Astrocyte of the cerebellum (primary cell): ENCODE measurements around the gene CKS1B.

Experiments
- DNase-seq: peaks from one replicate; pipeline ENCODE4 v3.0.0-alpha.2; 2011; ENCODE audit warnings: low read depth
- H3K4me3 ChIP-seq: 2 replicates; pipeline ENCODE4 v1.5.1; 2011; ENCODE audit warnings: mild to moderate bottlenecking, low read depth, low read length, moderate library complexity
- in situ Hi-C: cut with HindIII; loops from 2 replicates; pipeline ENCODE4 v1.10.0; 2017; ENCODE audit warnings: low sequenced_read_pairs
- TF ChIP-seq, protein P1 (sequence below): IDR thresholded peaks from 2 replicates; pipeline ENCODE4 v1.5.1; 2012; ENCODE audit warnings: low read length, low read depth, moderate library complexity, mild to moderate bottlenecking; ENCODE audit errors: missing control alignments

CKS1B gene

DNA sequence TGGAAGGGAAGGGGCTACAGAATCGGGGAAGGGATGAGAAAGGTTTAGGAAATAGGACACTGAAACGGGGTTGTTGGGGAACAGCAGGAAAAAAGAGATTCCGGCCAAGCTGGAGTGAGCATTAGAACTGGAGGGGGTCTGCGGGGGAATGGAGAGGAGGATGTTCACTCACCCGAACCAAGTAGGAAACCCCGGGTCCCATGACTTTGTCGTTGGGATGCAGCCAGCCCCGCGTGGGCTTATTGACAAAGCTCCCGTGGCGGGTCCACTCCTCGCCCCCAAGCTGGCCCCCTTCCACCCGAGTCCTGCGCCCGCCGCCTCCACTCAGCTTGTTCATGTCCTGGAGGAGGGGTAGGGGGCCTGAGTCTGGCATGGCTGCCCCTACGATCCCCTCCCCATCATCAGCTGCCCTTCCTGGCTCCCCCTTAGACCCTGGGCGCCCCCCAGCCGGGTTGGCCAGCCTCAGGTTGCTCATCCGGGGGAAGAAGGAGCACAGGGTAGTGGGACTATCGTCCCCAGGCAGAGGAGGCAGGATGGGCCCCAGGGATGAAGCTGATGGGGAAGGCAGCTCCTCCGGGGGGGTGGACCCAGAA is 4.5 kb upstream of the CKS1B start:
- no peak for DNase-seq
- H3K4me3 ChIP-seq = peak overlapping the region; percentile 81
- in situ Hi-C loops = no loop called here
- TF ChIP-seq, protein P1, sequence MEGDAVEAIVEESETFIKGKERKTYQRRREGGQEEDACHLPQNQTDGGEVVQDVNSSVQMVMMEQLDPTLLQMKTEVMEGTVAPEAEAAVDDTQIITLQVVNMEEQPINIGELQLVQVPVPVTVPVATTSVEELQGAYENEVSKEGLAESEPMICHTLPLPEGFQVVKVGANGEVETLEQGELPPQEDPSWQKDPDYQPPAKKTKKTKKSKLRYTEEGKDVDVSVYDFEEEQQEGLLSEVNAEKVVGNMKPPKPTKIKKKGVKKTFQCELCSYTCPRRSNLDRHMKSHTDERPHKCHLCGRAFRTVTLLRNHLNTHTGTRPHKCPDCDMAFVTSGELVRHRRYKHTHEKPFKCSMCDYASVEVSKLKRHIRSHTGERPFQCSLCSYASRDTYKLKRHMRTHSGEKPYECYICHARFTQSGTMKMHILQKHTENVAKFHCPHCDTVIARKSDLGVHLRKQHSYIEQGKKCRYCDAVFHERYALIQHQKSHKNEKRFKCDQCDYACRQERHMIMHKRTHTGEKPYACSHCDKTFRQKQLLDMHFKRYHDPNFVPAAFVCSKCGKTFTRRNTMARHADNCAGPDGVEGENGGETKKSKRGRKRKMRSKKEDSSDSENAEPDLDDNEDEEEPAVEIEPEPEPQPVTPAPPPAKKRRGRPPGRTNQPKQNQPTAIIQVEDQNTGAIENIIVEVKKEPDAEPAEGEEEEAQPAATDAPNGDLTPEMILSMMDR = no peak

DNA sequence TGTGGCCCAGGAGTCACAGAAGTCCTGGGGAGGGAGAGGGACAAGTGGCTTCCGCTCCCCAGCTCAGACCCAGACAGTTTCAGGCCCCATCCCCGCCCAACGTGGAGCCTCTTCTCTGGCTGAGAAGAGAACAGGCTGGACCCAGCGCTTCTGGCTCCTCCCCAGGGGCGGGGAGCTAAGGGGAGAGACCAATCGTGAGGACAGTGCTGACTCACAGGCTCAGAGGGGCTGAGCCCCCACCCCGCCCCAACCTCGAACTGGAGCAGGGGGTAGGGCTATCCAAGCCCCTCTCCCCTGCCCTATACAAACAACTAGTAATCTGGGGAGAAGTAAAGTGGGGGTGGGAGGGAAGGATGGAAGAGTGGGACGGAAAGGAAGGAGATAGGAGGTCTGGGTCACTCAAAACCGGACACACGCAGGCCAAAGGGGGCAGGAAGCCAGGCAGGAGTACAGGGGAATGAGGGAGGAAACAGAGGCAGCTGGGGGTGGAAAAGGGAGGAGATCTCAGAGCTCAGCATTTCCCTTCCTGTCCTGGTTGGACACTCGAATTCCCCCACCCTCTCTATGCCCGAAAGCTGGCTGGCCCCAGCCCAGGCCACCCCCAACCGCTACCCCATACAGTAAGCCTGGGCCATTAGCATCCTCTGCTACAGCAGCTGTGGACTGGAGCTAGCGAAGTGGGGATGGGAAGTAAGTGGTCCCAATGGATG is 3.7 kb upstream of the CKS1B start, which contains the start of gene SHC1:
TSS of gene SHC1 (minus strand) at position 117 of the 710 bp plus-strand sequence. CDS start 221 bp downstream, outside the sequence.
- peak; percentile 83 for DNase-seq

DNA sequence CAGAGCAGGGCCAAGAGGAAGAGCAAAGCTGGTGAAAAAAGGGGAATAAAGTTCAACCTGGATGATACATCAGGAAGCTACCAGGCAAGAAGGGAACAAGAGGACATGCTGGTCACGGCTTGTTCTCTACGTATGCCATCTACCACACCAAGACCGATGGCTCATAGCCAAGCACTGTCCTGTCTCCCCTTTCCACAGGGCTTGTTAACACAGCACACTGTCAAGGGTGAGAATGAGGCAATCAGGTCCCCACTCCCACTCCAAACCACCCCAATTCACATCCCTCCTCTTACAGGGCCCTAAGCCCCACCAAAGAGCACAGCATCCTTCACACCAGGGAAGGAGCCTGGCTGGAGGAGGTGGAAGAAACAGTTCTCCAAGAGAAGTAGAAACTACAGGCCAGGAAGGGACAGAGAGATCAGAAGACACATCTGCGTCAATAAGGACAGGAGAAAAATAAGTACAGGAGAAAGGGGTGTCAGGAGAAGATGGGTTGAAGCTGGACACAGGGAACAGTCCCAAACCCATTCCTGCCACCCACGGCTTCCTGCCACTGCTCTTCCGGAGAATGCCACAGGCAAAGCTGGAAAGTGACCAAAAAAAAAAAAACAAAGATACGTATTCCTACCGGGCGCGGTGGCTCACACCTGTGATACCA is 3.0 kb upstream of the CKS1B start:
- peak overlapping the region; percentile 81 for H3K4me3 ChIP-seq
- DNase-seq = no peak
- in situ Hi-C loops = no loop called here
- TF ChIP-seq, protein P1 = no peak

More for the DNA sequence above, 3.7 kb upstream of the CKS1B start, which contains the start of gene SHC1:
- peak within 1 kb of the TSS; percentile 81 for H3K4me3 ChIP-seq
- TF ChIP-seq, protein P1 = no peak
- in situ Hi-C loops = no loop called here

DNA sequence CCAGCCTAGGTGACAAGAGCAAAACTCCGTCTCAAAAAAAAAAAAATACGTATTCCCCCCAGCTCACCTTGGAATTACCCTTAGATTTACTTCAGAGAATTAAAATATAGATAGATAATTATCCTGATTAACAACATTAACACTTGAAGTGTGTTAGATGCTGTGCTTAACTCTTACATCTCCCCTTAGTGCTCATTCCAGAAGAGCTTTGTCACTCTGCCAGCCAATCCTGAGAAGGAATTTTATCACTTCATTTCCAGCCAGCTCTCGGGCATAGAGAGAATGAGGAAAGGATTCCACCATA is 2.3 kb upstream of the CKS1B start:
- peak overlapping the region; percentile 55 for H3K4me3 ChIP-seq
- in situ Hi-C loops = no loop called here
- DNase-seq = no peak
- TF ChIP-seq, protein P1 = no peak

DNA sequence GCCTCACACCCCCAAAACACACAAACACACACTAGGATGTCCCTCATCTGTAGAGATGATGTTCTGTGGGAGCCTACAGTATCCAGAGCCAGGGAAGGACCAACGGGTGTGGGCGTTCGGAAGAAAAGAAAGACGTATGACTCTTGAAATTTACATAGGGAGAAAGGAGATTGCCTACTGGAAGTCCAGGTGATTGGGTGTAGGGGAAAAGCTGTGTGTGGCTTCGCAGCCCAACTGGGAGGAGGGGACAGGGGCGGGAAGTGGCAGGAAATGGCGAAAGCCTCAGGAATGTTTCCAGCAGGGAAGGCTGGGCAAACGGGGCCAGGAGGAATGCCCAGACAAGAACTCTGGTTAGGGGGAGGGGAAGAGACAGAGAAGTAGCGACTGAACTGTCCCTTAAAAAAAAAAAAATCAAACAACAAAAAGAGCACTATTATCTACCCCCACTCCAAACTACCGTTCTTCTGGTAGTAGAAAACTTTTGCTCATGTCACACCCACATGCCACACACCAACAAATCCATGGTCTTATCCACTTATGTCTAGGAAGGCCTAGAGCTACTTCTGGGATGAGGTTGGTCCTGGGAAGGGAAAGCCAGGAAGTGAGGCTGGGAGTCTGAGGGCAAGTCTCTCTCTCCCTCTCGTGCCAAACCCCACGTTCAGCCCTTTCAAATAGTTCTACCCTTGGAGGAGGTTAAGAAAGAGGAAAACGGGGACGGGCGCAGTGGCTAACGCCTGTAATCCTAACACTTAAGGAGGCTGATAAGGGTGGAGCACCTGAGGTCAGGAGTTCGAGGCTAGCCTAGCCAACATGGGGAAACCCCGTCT is 1.8 kb upstream of the CKS1B start:
- peak; percentile 85 for DNase-seq
- TF ChIP-seq, protein P1 = no peak
- H3K4me3 ChIP-seq = peak overlapping the region; percentile 55
- in situ Hi-C loops = no loop called here
